MCF 10A (cell line): Measurements from ENCODE around the gene UACA. TPM values are rescaled to one million over a fixed set of nuclear protein-coding genes. Genes with fewer than 3 reads are reported as not detected.

Source experiments
- BruUV-seq: library from RNA; stranded (reverse); fragments of 400-500 nt; replicated peaks from 2 replicates; lab custom pipeline; 2021; lab: Mats Ljungman, UMichigan
- CTCF ChIA-PET: fragments of 300-600 bp; sonication (Branson Sonifier 250); formaldehyde crosslinking; extraction: SDS; loops from one replicate; lab custom pipeline; 2021; ENCODE audit warnings: antibody characterized with exemption, inconsistent platforms; lab: Yijun Ruan, JAX
- POLR2A ChIA-PET: fragments of 300-600, 350-650 bp; sonication (Branson Sonifier 250); formaldehyde crosslinking; extraction: SDS; loops from one replicate; lab custom pipeline; 2020; ENCODE audit warnings: antibody characterized with exemption, inconsistent platforms; lab: Yijun Ruan, JAX
- DNase-seq: peaks from one replicate; pipeline ENCODE4 v3.0.0-alpha.2; 2018; ENCODE audit not compliant: unreplicated experiment
- H3K27ac Mint-ChIP-seq: one replicate; pipeline ENCODE4 v1.8.0; 2022; ENCODE audit warnings: mild to moderate bottlenecking, low read depth, mixed read lengths; ENCODE audit not compliant: unreplicated experiment
- H3K27me3 Mint-ChIP-seq: one replicate; pipeline ENCODE4 v1.8.0; 2022; ENCODE audit warnings: mixed read lengths; ENCODE audit not compliant: insufficient read depth, unreplicated experiment
- H3K36me3 Mint-ChIP-seq: one replicate; pipeline ENCODE4 v1.8.0; 2022; ENCODE audit warnings: mild to moderate bottlenecking, moderate library complexity, mixed read lengths; ENCODE audit not compliant: insufficient read depth, unreplicated experiment
- H3K4me1 Mint-ChIP-seq: one replicate; pipeline ENCODE4 v1.8.0; 2022; ENCODE audit warnings: mixed read lengths; ENCODE audit not compliant: insufficient read depth, unreplicated experiment
- H3K4me3 Mint-ChIP-seq: one replicate; pipeline ENCODE4 v1.8.0; 2022; ENCODE audit warnings: mild to moderate bottlenecking, moderate library complexity, mixed read lengths; ENCODE audit not compliant: unreplicated experiment
- H3K9me3 Mint-ChIP-seq: one replicate; pipeline ENCODE4 v1.8.0; 2022; ENCODE audit warnings: mixed read lengths; ENCODE audit not compliant: unreplicated experiment
- CTCF ChIP-seq: fragments of 200-600 bp; IDR thresholded peaks from one replicate; pipeline ENCODE4 v1.8.0; 2022; ENCODE audit warnings: antibody characterized with exemption, mild to moderate bottlenecking; ENCODE audit not compliant: unreplicated experiment
- intact Hi-C: fragments of 100-400 bp; cut with micrococcal nuclease; formaldehyde crosslinking; loops from 2 replicates; pipeline ENCODE4 v1.14.1; 2022
- total RNA-seq: library from RNA; stranded (reverse); gene quantifications from 2 replicates; pipeline ENCODE4 v1.2.3, GENCODE V29; 2022

Gene UACA
- total RNA-seq, 1 experiment from 2014 or later, result 37.0 TPM

GRCh38 chr15:70632491-70633102 lies 130.8 kb downstream of the UACA start:
- H3K27ac Mint-ChIP-seq, result no peak overlapping the region
- H3K4me3 Mint-ChIP-seq, result no peak overlapping the region
- H3K27me3 Mint-ChIP-seq, result peaks cover 12% of the 10 kb centered on the region
- no peak for TF ChIP-seq CTCF
- intact Hi-C loops, result no loop called here
- ChIA-PET CTCF (no interaction called here), POLR2A (interaction anchor here (0.6 kb wide), 1 partner anchor 1170 kb away, joined by 3 read pairs; no protein-coding TSS in a partner anchor)
- DNase-seq, result no peak
- no peaks in the 10 kb centered on the region for H3K36me3 Mint-ChIP-seq
- no TSS peak for BruUV-seq
- no peaks in the 10 kb centered on the region for H3K9me3 Mint-ChIP-seq
- H3K4me1 Mint-ChIP-seq, result no peaks in the 10 kb centered on the region

- TF ChIP-seq CTCF, result no peak
- Mint-ChIP-seq H3K36me3 (no peaks in the 10 kb centered on the region), H3K27ac (no peak overlapping the region), H3K27me3 (peaks cover 12% of the 10 kb centered on the region), H3K4me3 (no peak overlapping the region), H3K9me3 (no peaks in the 10 kb centered on the region), H3K4me1 (no peaks in the 10 kb centered on the region)
- DNase-seq, result no peak
- ChIA-PET CTCF (no interaction called here), POLR2A (interaction anchor here (0.6 to 0.7 kb wide), 2 partner anchors 33 to 1169 kb away, joined by 3 read pairs; no protein-coding TSS in a partner anchor)
- BruUV-seq, result no TSS peak
- intact Hi-C loops, result no loop called here
Observed at GRCh38 chr15:70632079-70632478, 131.3 kb downstream of the UACA start.

- intact Hi-C loops, result no loop called here
- no peak overlapping the region for H3K27ac Mint-ChIP-seq
- CTCF ChIA-PET, result no interaction called here
Observed at GRCh38 chr15:70629735-70630273, 133.6 kb downstream of the UACA start.

GRCh38 chr15:70628549-70628896 lies 134.8 kb downstream of the UACA start:
- BruUV-seq, result no TSS peak
- Mint-ChIP-seq H3K9me3 (no peaks in the 10 kb centered on the region), H3K4me1 (no peaks in the 10 kb centered on the region), H3K36me3 (no peaks in the 10 kb centered on the region), H3K27me3 (peaks cover 12% of the 10 kb centered on the region), H3K27ac (no peak overlapping the region), H3K4me3 (no peak overlapping the region)
- DNase-seq, result no peak
- no peak for TF ChIP-seq CTCF
- intact Hi-C loops, result no loop called here
- POLR2A ChIA-PET, result no interaction called here
- CTCF ChIA-PET, result no interaction called here

More at GRCh38 chr15:70629735-70630273, 133.6 kb downstream of the UACA start:
- POLR2A ChIA-PET, result no interaction called here
- H3K9me3 Mint-ChIP-seq, result no peaks in the 10 kb centered on the region
- no peaks in the 10 kb centered on the region for H3K36me3 Mint-ChIP-seq
- H3K27me3 Mint-ChIP-seq, result peaks cover 12% of the 10 kb centered on the region
- no TSS peak for BruUV-seq
- H3K4me1 Mint-ChIP-seq, result no peaks in the 10 kb centered on the region
- TF ChIP-seq CTCF, result no peak
- H3K4me3 Mint-ChIP-seq, result no peak overlapping the region
- no peak for DNase-seq
